ENCODE results near the gene PRRC2B. TPM values are rescaled to one million over a fixed set of nuclear protein-coding genes. Genes with fewer than 3 reads are reported as not detected.

The PRRC2B gene
- total and polyA plus RNA-seq, 4 donors, result 39.4 to 171 (median 91.4) TPM

- ATAC-seq (ENCODE audit: insufficient read depth, low FRiP score), result no peak
- Histone ChIP-seq H3K4me1 (ENCODE audit: control insufficient read depth in 5 of 5, insufficient read depth in 5 of 5, low read length in 5 of 5) (no peaks in the 10 kb centered on the region), H3K9me3 (ENCODE audit: control insufficient read depth in 4 of 4, insufficient read depth in 3 of 4, low read length in 3 of 4) (no peaks in the 10 kb centered on the region), H3K4me3 (no peak overlapping the region), H3K27ac (ENCODE audit: low read depth in 1 of 2, low read length in 1 of 2) (no peak overlapping the region), H3K9ac (ENCODE audit: insufficient read depth in 1 of 2, low read length in 2 of 2) (no peak overlapping the region), H3K36me3 (ENCODE audit: control insufficient read depth in 4 of 4, insufficient read depth in 4 of 4, low read length in 4 of 4) (peaks cover 27 to 65% (median 52%) of the 10 kb centered on the region in 4 donors), H3K27me3 (ENCODE audit: control insufficient read depth in 3 of 3, insufficient read depth in 3 of 3, low read length in 2 of 3) (no peaks in the 10 kb centered on the region)
- DNase-seq, result no peak
- TF ChIP-seq CTCF (IDR thresholded peaks at IDR 0.05; ENCODE audit: control extremely low read depth, extremely low read depth), result no peak
- 100% methylated on average over 1 of the region's 1 CpG for WGBS, 2 donors
These were observed 67.3 kb downstream of the PRRC2B start for GRCh38 chr9:131461166-131461565.

- H3K4me3 ChIP-seq, result no peak overlapping the region
- H3K9ac ChIP-seq (ENCODE audit: insufficient read depth in 1 of 2, low read length in 2 of 2), result no peak overlapping the region
- no peaks in the 10 kb centered on the region for H3K9me3 ChIP-seq (ENCODE audit: control insufficient read depth in 4 of 4, insufficient read depth in 3 of 4, low read length in 3 of 4)
- ATAC-seq (ENCODE audit: insufficient read depth, low FRiP score) (no peak), DNase-seq (no peak)
- H3K4me1 ChIP-seq (ENCODE audit: control insufficient read depth in 5 of 5, insufficient read depth in 5 of 5, low read length in 5 of 5), result no peaks in the 10 kb centered on the region
- TF ChIP-seq CTCF (IDR thresholded peaks at IDR 0.05; ENCODE audit: control extremely low read depth, extremely low read depth), result no peak
- H3K27ac ChIP-seq (ENCODE audit: low read depth in 1 of 2, low read length in 1 of 2), result no peak overlapping the region
- H3K27me3 ChIP-seq (ENCODE audit: control insufficient read depth in 3 of 3, insufficient read depth in 3 of 3, low read length in 2 of 3), result no peaks in the 10 kb centered on the region
- 76 to 79% methylated on average over 24 of the region's 24 CpGs for WGBS, 2 donors
- peaks cover 31 to 67% (median 56%) of the 10 kb centered on the region in 4 donors for H3K36me3 ChIP-seq (ENCODE audit: control insufficient read depth in 4 of 4, insufficient read depth in 4 of 4, low read length in 4 of 4)
These were observed 70.6 kb downstream of the PRRC2B start for GRCh38 chr9:131464354-131465000.

DNA sequence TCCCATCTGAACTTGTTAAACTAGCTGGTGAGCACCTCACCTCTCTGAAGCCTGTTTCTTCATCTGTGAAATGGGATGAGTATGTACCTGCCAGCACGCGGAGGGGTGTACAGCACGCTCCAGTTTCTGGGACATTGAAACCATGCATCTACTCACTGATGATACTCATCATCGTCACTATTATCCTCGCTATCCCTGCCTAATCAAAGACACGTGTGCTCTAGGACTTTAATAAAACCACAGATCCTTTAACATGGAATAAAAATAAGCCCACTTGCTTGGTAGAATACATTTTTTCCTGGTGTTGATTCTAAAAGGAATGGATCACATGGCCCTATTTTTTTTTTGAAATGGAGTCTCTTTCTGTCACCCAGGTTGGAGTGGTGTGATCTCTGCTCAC, 71.5 kb downstream of the PRRC2B start:
- Histone ChIP-seq H3K4me1 (ENCODE audit: control insufficient read depth in 5 of 5, insufficient read depth in 5 of 5, low read length in 5 of 5) (no peaks in the 10 kb centered on the region), H3K9ac (ENCODE audit: insufficient read depth in 1 of 2, low read length in 2 of 2) (no peak overlapping the region), H3K36me3 (ENCODE audit: control insufficient read depth in 4 of 4, insufficient read depth in 4 of 4, low read length in 4 of 4) (peaks cover 26 to 71% (median 57%) of the 10 kb centered on the region in 4 donors), H3K27ac (ENCODE audit: low read depth in 1 of 2, low read length in 1 of 2) (no peak overlapping the region), H3K27me3 (ENCODE audit: control insufficient read depth in 3 of 3, insufficient read depth in 3 of 3, low read length in 2 of 3) (no peaks in the 10 kb centered on the region), H3K4me3 (no peak overlapping the region), H3K9me3 (ENCODE audit: control insufficient read depth in 4 of 4, insufficient read depth in 3 of 4, low read length in 3 of 4) (no peaks in the 10 kb centered on the region)
- DNase-seq (no peak), ATAC-seq (ENCODE audit: insufficient read depth, low FRiP score) (no peak)
- TF ChIP-seq CTCF (IDR thresholded peaks at IDR 0.05; ENCODE audit: control extremely low read depth, extremely low read depth), result no peak
- 94 to 95% methylated on average over 6 of the region's 6 CpGs for WGBS, 2 donors
